Neutrophil (primary cell): ENCODE data around the gene BLVRB.
"Not testable (repeated sequence)": the region's sequence is repeated elsewhere in the genome, so short reads cannot be mapped to it uniquely, and the experiment has no call there.

Experiments
- H3K27ac ChIP-seq: fragments of 200-600 bp; sonication (generic); 2 replicates; pipeline ENCODE4 v1.5.1; 2016; ENCODE audit warnings: mild to moderate bottlenecking, moderate library complexity
- H3K27me3 ChIP-seq: fragments of 200-600 bp; sonication (generic); 2 replicates; pipeline ENCODE4 v1.6.0; 2016; ENCODE audit warnings: mild to moderate bottlenecking
- H3K36me3 ChIP-seq: fragments of 200-600 bp; sonication (generic); 2 replicates; pipeline ENCODE4 v1.5.1; 2017
- H3K4me1 ChIP-seq, 2 experiments: fragments of 200-600 bp in 1 of 2; sonication (generic) in 1 of 2; 1 replicate in 1 of 2; 2 replicates in 1 of 2; pipeline versions ENCODE4 v1.5.1 to v1.6.1; 2013 to 2016; ENCODE audit warnings: low read depth in 1 of 2, low read length in 1 of 2, mild to moderate bottlenecking in 1 of 2, moderate library complexity in 1 of 2; ENCODE audit not compliant: control insufficient read depth in 1 of 2, insufficient read depth in 1 of 2
- H3K4me3 ChIP-seq, 2 experiments: fragments of 200-600 bp in 1 of 2; sonication (generic) in 1 of 2; 1 replicate in 1 of 2; 2 replicates in 1 of 2; pipeline ENCODE4 v1.5.1; 2013 to 2016; ENCODE audit warnings: low read depth in 1 of 2, low read length in 1 of 2, mild to moderate bottlenecking in 1 of 2, moderate library complexity in 1 of 2
- H3K9me3 ChIP-seq: fragments of 200-600 bp; sonication (generic); 2 replicates; pipeline ENCODE4 v1.5.1; 2016
- CTCF ChIP-seq: fragments of 200-600 bp; sonication (generic); IDR thresholded peaks from 2 replicates; pipeline ENCODE4 v1.5.1; 2016; ENCODE audit warnings: antibody characterized with exemption

BLVRB gene

GRCh38 chr19:40460185-40460584 is 5.4 kb downstream of the BLVRB start:
- Histone ChIP-seq H3K4me1 (peaks cover 28% of the 10 kb centered on the region in 2 experiments), H3K4me3 (no peak overlapping the region), H3K27ac (no peak overlapping the region), H3K36me3 (peaks cover 5% of the 10 kb centered on the region), H3K9me3 (no peaks in the 10 kb centered on the region), H3K27me3 (no peaks in the 10 kb centered on the region)
- TF ChIP-seq CTCF: no peak

GRCh38 chr19:40458597-40458974 is 7.0 kb downstream of the BLVRB start:
- no peak for TF ChIP-seq CTCF
- Histone ChIP-seq H3K4me3 (no peak overlapping the region), H3K27ac (no peak overlapping the region), H3K36me3 (peaks cover 5% of the 10 kb centered on the region), H3K9me3 (no peaks in the 10 kb centered on the region), H3K4me1 (peaks cover 12% of the 10 kb centered on the region in 2 experiments), H3K27me3 (no peaks in the 10 kb centered on the region)

GRCh38 chr19:40457953-40458596 is 7.5 kb downstream of the BLVRB start:
- no peaks in the 10 kb centered on the region for H3K9me3 ChIP-seq

GRCh38 chr19:40457048-40457447 is 8.5 kb downstream of the BLVRB start:
- H3K27ac ChIP-seq: no peak overlapping the region
- TF ChIP-seq CTCF: no peak
- H3K36me3 ChIP-seq: peaks cover 5% of the 10 kb centered on the region
- H3K9me3 ChIP-seq: no peaks in the 10 kb centered on the region
- H3K4me3 ChIP-seq: no peak overlapping the region
- H3K4me1 ChIP-seq: peaks cover 5 to 9% of the 10 kb centered on the region in 2 experiments
- H3K27me3 ChIP-seq: no peaks in the 10 kb centered on the region

More at GRCh38 chr19:40457953-40458596, 7.5 kb downstream of the BLVRB start:
- H3K36me3 ChIP-seq: peaks cover 5% of the 10 kb centered on the region
- no peaks in the 10 kb centered on the region for H3K27me3 ChIP-seq
- TF ChIP-seq CTCF: no peak
- H3K4me3 ChIP-seq: no peak overlapping the region
- H3K4me1 ChIP-seq: peaks cover 7 to 10% of the 10 kb centered on the region in 2 experiments
- no peak overlapping the region for H3K27ac ChIP-seq

GRCh38 chr19:40453943-40454342 is 11.6 kb downstream of the BLVRB start:
- H3K27ac ChIP-seq, H3K27me3 ChIP-seq, H3K4me1 ChIP-seq, H3K36me3 ChIP-seq, H3K9me3 ChIP-seq, H3K4me3 ChIP-seq: not testable (repeated sequence)

GRCh38 chr19:40453151-40453735 is 12.3 kb downstream of the BLVRB start:
- Histone ChIP-seq H3K27me3 (no peaks in the 10 kb centered on the region), H3K4me3 (no peak overlapping the region), H3K9me3 (no peaks in the 10 kb centered on the region), H3K27ac (no peak overlapping the region), H3K4me1 (no peaks in the 10 kb centered on the region), H3K36me3 (peaks cover 5% of the 10 kb centered on the region)
- TF ChIP-seq CTCF: no peak
